OCI-LY7 (cell line): ENCODE data around the gene LGI4. TPM values are rescaled to one million over a fixed set of nuclear protein-coding genes. Genes with fewer than 3 reads are reported as not detected.

Experiments used
- BruUV-seq: library from RNA; stranded (reverse); fragments of 400-500 nt; replicated peaks from 2 replicates; lab custom pipeline; 2021; lab: Mats Ljungman, UMichigan
- CTCF ChIA-PET: fragments of 300-600 bp; sonication (Branson Sonifier 250); formaldehyde crosslinking; loops from one replicate; lab custom pipeline; 2022; ENCODE audit warnings: antibody characterized with exemption; ENCODE audit not compliant: unreplicated experiment; lab: Charles Lee
- POLR2A ChIA-PET: fragments of 300-600 bp; sonication (Branson Sonifier 250); formaldehyde crosslinking; loops from one replicate; lab custom pipeline; 2022; ENCODE audit warnings: antibody characterized with exemption; lab: Charles Lee
- DNase-seq: peaks from one replicate; pipeline ENCODE4 v3.0.0-alpha.2; 2015; ENCODE audit warnings: low spot score
- H2AFZ ChIP-seq: fragments of 200-600 bp; sonication (generic), shearing (Covaris generic); 2 replicates; pipeline ENCODE4 v1.6.1; 2014; ENCODE audit warnings: mild to moderate bottlenecking, antibody characterized with exemption, low read length, moderate library complexity
- H3K27ac ChIP-seq: fragments of 200-600 bp; sonication (generic); 2 replicates; pipeline ENCODE4 v1.5.1; 2014; ENCODE audit warnings: mixed run types, low read depth, mild to moderate bottlenecking, moderate library complexity, low read length, inconsistent platforms; ENCODE audit not compliant: poor library complexity, severe bottlenecking
- H3K36me3 ChIP-seq: fragments of 200-600 bp; sonication (generic); 2 replicates; pipeline ENCODE4 v1.6.1; 2014; ENCODE audit warnings: mild to moderate bottlenecking, antibody characterized with exemption, low read length, moderate library complexity, mixed read lengths; ENCODE audit not compliant: insufficient read depth
- H3K4me1 ChIP-seq: fragments of 200-600 bp; sonication (generic); 2 replicates; pipeline ENCODE4 v1.5.1; 2014; ENCODE audit warnings: mild to moderate bottlenecking, low read length; ENCODE audit not compliant: insufficient read depth, poor library complexity, severe bottlenecking
- H3K4me2 ChIP-seq: fragments of 200-600 bp; sonication (generic); 2 replicates; pipeline ENCODE4 v1.6.1; 2014; ENCODE audit warnings: mild to moderate bottlenecking, low read length
- H3K4me3 ChIP-seq: fragments of 200-600 bp; sonication (generic); 2 replicates; pipeline ENCODE4 v1.5.1; 2014; ENCODE audit warnings: mild to moderate bottlenecking, low read depth, low read length; ENCODE audit not compliant: poor library complexity, severe bottlenecking
- H3K79me2 ChIP-seq: fragments of 200-600 bp; sonication (generic); 2 replicates; pipeline ENCODE4 v1.6.1; 2016; ENCODE audit warnings: low read depth, mild to moderate bottlenecking, low read length, moderate library complexity, mixed read lengths; ENCODE audit not compliant: insufficient read depth
- H3K9me2 ChIP-seq: fragments of 200-600 bp; sonication (generic); 2 replicates; pipeline ENCODE4 v1.6.1; 2016; ENCODE audit warnings: mild to moderate bottlenecking, low read length, mixed read lengths; ENCODE audit not compliant: insufficient read depth
- H3K9me3 ChIP-seq: fragments of 200-600 bp; sonication (generic); 2 replicates; pipeline ENCODE4 v1.6.1; 2014; ENCODE audit warnings: mild to moderate bottlenecking, mixed run types, low read length, mixed read lengths
- H4K20me1 ChIP-seq: fragments of 200-600 bp; sonication (generic); 2 replicates; pipeline ENCODE4 v1.6.1; 2014; ENCODE audit warnings: mild to moderate bottlenecking, antibody characterized with exemption, low read length, moderate library complexity, mixed read lengths; ENCODE audit not compliant: insufficient read depth
- CTCF ChIP-seq: fragments of 200-600 bp; sonication (generic); conservative IDR thresholded peaks from 2 replicates; pipeline ENCODE4 v1.5.1; 2014; ENCODE audit warnings: mild to moderate bottlenecking, antibody characterized with exemption, low read length, moderate library complexity, mixed read lengths
- EZH2phosphoT487 ChIP-seq: fragments of 200-600 bp; sonication (generic); IDR thresholded peaks from 2 replicates; pipeline ENCODE4 v1.6.1; 2018; ENCODE audit warnings: low read depth, borderline replicate concordance, mild to moderate bottlenecking, mixed run types, antibody characterized with exemption, low read length, moderate library complexity, mixed read lengths
- intact Hi-C: fragments of 100-400 bp; cut with micrococcal nuclease; formaldehyde crosslinking; loops from one replicate; pipeline ENCODE4 v1.10.0; 2022; ENCODE audit not compliant: unreplicated experiment
- total RNA-seq, 2 experiments: library from RNA; depleted of rRNA in 1 of 2; stranded (reverse); fragments of >200 nt in 1 of 2; shearing (Covaris generic) in 1 of 2; gene quantifications; 2 replicates each; pipeline ENCODE4 v1.2.3, GENCODE V29; 2014 to 2022

The LGI4 gene
- total RNA-seq, 2 experiments from 2014 or later: 0.28 to 5.9 TPM

- CTCF ChIA-PET: no interaction called here
- peak overlapping the region; percentile 82 for H3K4me2 ChIP-seq
- no peak overlapping the region for H3K27ac ChIP-seq
- no peak for DNase-seq
- H3K9me3 ChIP-seq: no peaks in the 10 kb centered on the region
- H3K9me2 ChIP-seq: no peaks in the 10 kb centered on the region
- no TSS peak for BruUV-seq
- peaks cover 17% of the 10 kb centered on the region; the same call in 1 of the 2 replicates for H3K79me2 ChIP-seq
- peak overlapping the region; percentile 81 for H3K4me3 ChIP-seq
- H2AFZ ChIP-seq: no peak overlapping the region
- no peak for TF ChIP-seq EZH2phosphoT487
- no peak for TF ChIP-seq CTCF
- peaks cover 24% of the 10 kb centered on the region for H3K4me1 ChIP-seq
- POLR2A ChIA-PET: interaction anchor here (0.6 kb wide), 1 partner anchor 11 kb away, joined by 3 read pairs; no protein-coding TSS in a partner anchor
- peaks cover 51% of the 10 kb centered on the region for H3K36me3 ChIP-seq
- intact Hi-C loops: no loop called here
- no peaks in the 10 kb centered on the region for H4K20me1 ChIP-seq
Measured at GRCh38 chr19:35156673-35157014, 21.8 kb upstream of the LGI4 start.

- Histone ChIP-seq H2AFZ (no peak overlapping the region), H3K79me2 (peaks cover 17% of the 10 kb centered on the region; the same call in 1 of the 2 replicates)
Measured at GRCh38 chr19:35155981-35156672, 21.3 kb upstream of the LGI4 start.

More at GRCh38 chr19:35155981-35156672, 21.3 kb upstream of the LGI4 start:
- TF ChIP-seq EZH2phosphoT487 (no peak), CTCF (no peak)
- peaks cover 46% of the 10 kb centered on the region for H3K36me3 ChIP-seq
- ChIA-PET CTCF (no interaction called here), POLR2A (interaction anchor here (0.6 kb wide), 1 partner anchor 11 kb away, joined by 3 read pairs; no protein-coding TSS in a partner anchor)
- no peak for DNase-seq
- H3K4me1 ChIP-seq: peaks cover 24% of the 10 kb centered on the region
- H3K9me2 ChIP-seq: no peaks in the 10 kb centered on the region
- no TSS peak for BruUV-seq
- no peaks in the 10 kb centered on the region for H3K9me3 ChIP-seq
- peak overlapping the region; percentile 81 for H3K4me3 ChIP-seq
- intact Hi-C loops: loop anchor here (2.0 kb wide), 1 partner anchor 55 kb away; no protein-coding TSS in a partner anchor
- peak overlapping the region; percentile 51 for H3K27ac ChIP-seq
- H4K20me1 ChIP-seq: no peaks in the 10 kb centered on the region
- H3K4me2 ChIP-seq: peak overlapping the region; percentile 82
